Endothelial cell of umbilical vein (primary cell): ENCODE data around the gene HMX2. TPM values are rescaled to one million over a fixed set of nuclear protein-coding genes. Genes with fewer than 3 reads are reported as not detected.

Source experiments
- BruUV-seq: library from RNA; stranded (reverse); fragments of 400-500 nt; replicated peaks from 2 replicates; lab custom pipeline; 2021; lab: Mats Ljungman, UMichigan
- CTCF ChIA-PET: fragments of 300-600, 350-600 bp; sonication (Branson Sonifier 250); formaldehyde crosslinking; loops from one replicate; lab custom pipeline; 2021; ENCODE audit warnings: antibody characterized with exemption, inconsistent platforms; lab: Charles Lee
- POLR2A ChIA-PET: fragments of 300-600, 350-600 bp; sonication (Branson Sonifier 250); formaldehyde crosslinking; loops from one replicate; lab custom pipeline; 2021; ENCODE audit warnings: antibody characterized with exemption, inconsistent platforms; lab: Charles Lee
- DNase-seq: peaks from one replicate; pipeline ENCODE4 v3.0.0-alpha.2; 2011; ENCODE audit warnings: low read depth, low spot score
- FAIRE-seq: peaks from 2 replicates; lab custom pipeline; 2011; peaks lifted over from hg19 to GRCh38; lab: Jason Lieb, UNC
- H2AFZ ChIP-seq: 2 replicates; pipeline ENCODE4 v1.6.0; 2012; ENCODE audit warnings: low read depth, low read length, control low read depth, inconsistent platforms
- H3K27ac ChIP-seq: 2 replicates; pipeline ENCODE4 v1.5.1; 2011; ENCODE audit warnings: low read depth, mild to moderate bottlenecking, control low read depth, low read length, moderate library complexity; ENCODE audit not compliant: insufficient read depth
- H3K27me3 ChIP-seq, 2 experiments: 2 replicates each; pipeline versions ENCODE4 v1.6.0 to v1.6.1; 2011; ENCODE audit warnings: low read length in 2 of 2, mixed read lengths in 1 of 2; ENCODE audit not compliant: control insufficient read depth in 2 of 2, insufficient read depth in 2 of 2
- H3K36me3 ChIP-seq, 2 experiments: 2 replicates in 1 of 2; 3 replicates in 1 of 2; pipeline ENCODE4 v1.5.1; 2011; ENCODE audit warnings: low read length in 2 of 2, mild to moderate bottlenecking in 1 of 2, moderate library complexity in 1 of 2; ENCODE audit not compliant: control insufficient read depth in 2 of 2, insufficient read depth in 2 of 2; ENCODE audit errors: extremely low read depth in 1 of 2
- H3K4me1 ChIP-seq: 3 replicates; pipeline ENCODE4 v1.5.1; 2011; ENCODE audit warnings: mild to moderate bottlenecking, low read length; ENCODE audit not compliant: control insufficient read depth, insufficient read depth; ENCODE audit errors: extremely low read depth
- H3K4me2 ChIP-seq: 2 replicates; pipeline ENCODE4 v1.6.1; 2011; ENCODE audit warnings: low read length, control low read depth, mixed read lengths; ENCODE audit not compliant: insufficient read depth
- H3K4me3 ChIP-seq, 3 experiments: fragments of 200-600 bp in 1 of 3; sonication (generic), shearing (Covaris generic) in 1 of 3; replicated peaks in 1 of 3; 2 replicates each; pipeline ENCODE4 v1.5.1; 2011 to 2016; ENCODE audit warnings: control low read depth in 3 of 3, low read length in 3 of 3, mild to moderate bottlenecking in 2 of 3, inconsistent platforms in 1 of 3, low read depth in 1 of 3, moderate library complexity in 1 of 3; ENCODE audit not compliant: insufficient read depth in 1 of 3
- H3K79me2 ChIP-seq: 2 replicates; pipeline ENCODE4 v1.6.0; 2012; ENCODE audit warnings: low read length, inconsistent platforms; ENCODE audit not compliant: control insufficient read depth, insufficient read depth
- H3K9ac ChIP-seq: replicated peaks from 2 replicates; pipeline ENCODE3; 2011; ENCODE audit warnings: low read length, control low read depth; ENCODE audit not compliant: insufficient read depth; ENCODE audit errors: extremely low read depth
- H3K9me1 ChIP-seq: replicated peaks from 3 replicates; pipeline ENCODE4 v1.6.0; 2011; ENCODE audit warnings: mild to moderate bottlenecking, low read length; ENCODE audit not compliant: control insufficient read depth, insufficient read depth; ENCODE audit errors: extremely low read depth
- H3K9me3 ChIP-seq: replicated peaks from 2 replicates; pipeline ENCODE4 v1.5.1; 2012; ENCODE audit warnings: low read length, inconsistent platforms; ENCODE audit not compliant: control insufficient read depth, insufficient read depth
- H4K20me1 ChIP-seq: replicated peaks from 2 replicates; pipeline ENCODE3; 2011; ENCODE audit warnings: mild to moderate bottlenecking, low read length; ENCODE audit not compliant: control insufficient read depth, insufficient read depth; ENCODE audit errors: extremely low read depth
- CTCF ChIP-seq, 2 donors: IDR thresholded peaks; 1 replicate in 1 of 2; 2 replicates in 1 of 2; pipeline ENCODE4 v1.5.1; 2011; ENCODE audit warnings: low read length in 2 of 2, mild to moderate bottlenecking in 2 of 2, moderate library complexity in 2 of 2, control low read depth in 1 of 2, inconsistent platforms in 1 of 2, low read depth in 1 of 2; ENCODE audit not compliant: insufficient read depth in 1 of 2; ENCODE audit errors: extremely low read depth in 1 of 2
- EZH2 ChIP-seq: IDR thresholded peaks from 2 replicates; pipeline ENCODE4 v1.6.1; 2012; ENCODE audit warnings: borderline replicate concordance, low read depth, mild to moderate bottlenecking, moderate library complexity, low read length, inconsistent platforms; ENCODE audit not compliant: severe bottlenecking
- FOS ChIP-seq: IDR thresholded peaks from 2 replicates; pipeline ENCODE4 v1.6.1; 2011; ENCODE audit warnings: mild to moderate bottlenecking, low read length, moderate library complexity, borderline replicate concordance; ENCODE audit not compliant: insufficient read depth
- GATA2 ChIP-seq: IDR thresholded peaks from 2 replicates; pipeline ENCODE4 v1.7.0; 2011; ENCODE audit warnings: low read depth, mild to moderate bottlenecking, moderate library complexity, mixed read lengths, low read length; ENCODE audit not compliant: insufficient read length, insufficient read depth
- JUN ChIP-seq: IDR thresholded peaks from 2 replicates; pipeline ENCODE4 v1.6.1; 2011; ENCODE audit warnings: borderline replicate concordance, low read depth; ENCODE audit not compliant: insufficient read length, insufficient read depth
- MAX ChIP-seq: IDR thresholded peaks from 2 replicates; pipeline ENCODE4 v1.6.1; 2011; ENCODE audit not compliant: insufficient read depth, insufficient read length
- MYC ChIP-seq: IDR thresholded peaks from one replicate; pipeline ENCODE4 v1.6.1; 2011; ENCODE audit warnings: mild to moderate bottlenecking, low read depth, low read length
- POLR2A ChIP-seq: IDR thresholded peaks from 2 replicates; pipeline ENCODE4 v1.6.1; 2012; ENCODE audit warnings: low read depth, mild to moderate bottlenecking, control low read depth, low read length
- POLR2AphosphoS5 ChIP-seq: IDR thresholded peaks from 2 replicates; pipeline ENCODE4 v1.6.1; 2012; ENCODE audit warnings: low read depth, mild to moderate bottlenecking, control low read depth, low read length, moderate library complexity; ENCODE audit not compliant: insufficient read depth
- dilution Hi-C: fragments of 300-500 bp; cut with MboI; formaldehyde crosslinking; loops from one replicate; pipeline ENCODE4 v1.15.0; 2019; ENCODE audit warnings: low sequenced_read_pairs; ENCODE audit not compliant: extremely low pct_ligation_motif_present
- intact Hi-C: fragments of 100-400 bp; cut with micrococcal nuclease; formaldehyde crosslinking; loops from one replicate; pipeline ENCODE4 v1.10.0; 2022
- polyA plus RNA-seq, 4 experiments: library from polyadenylated mRNA; depleted of rRNA in 3 of 4; stranded (reverse) in 3 of 4; unstranded in 1 of 4; fragments of >200 nt; gene quantifications; 2 replicates each; pipeline versions ENCODE4 v1.2.1 to v1.2.3, GENCODE V29; 2011 to 2012; ENCODE audit warnings: missing spikeins in 1 of 4
- total RNA-seq: library from RNA; stranded (reverse); gene quantifications from 2 replicates; pipeline ENCODE4 v1.2.3, GENCODE V29; 2021

The HMX2 gene
- total and polyA plus RNA-seq, 2 donors (not counting 3 experiments of a cell fraction or from before 2014, with no cell fraction given): not detected

GRCh38 chr10:123101872-123102271 lies 46.1 kb upstream of the HMX2 start:
- Histone ChIP-seq H3K27ac (no peak overlapping the region), H3K36me3 (no peaks in the 10 kb centered on the region), H3K9ac (no peak overlapping the region), H3K9me1 (no peaks in the 10 kb centered on the region), H3K79me2 (no peaks in the 10 kb centered on the region), H4K20me1 (no peaks in the 10 kb centered on the region), H3K4me2 (no peak overlapping the region), H3K4me1 (no peaks in the 10 kb centered on the region), H3K9me3 (no peaks in the 10 kb centered on the region), H3K27me3 (no peaks in the 10 kb centered on the region), H3K4me3 (no peak overlapping the region), H2AFZ (no peak overlapping the region)
- dilution Hi-C loops: no loop called here
- CTCF ChIA-PET: no interaction called here
- BruUV-seq: no TSS peak
- intact Hi-C loops: no loop called here
- no peak for TF ChIP-seq POLR2A
- no peak for TF ChIP-seq CTCF (IDR thresholded peaks at IDR 0.05; ENCODE audit: extremely low read depth in 1 of 2, insufficient read depth in 1 of 2, low read depth in 1 of 2, low read length in 2 of 2)
- TF ChIP-seq FOS: no peak
- no peak for TF ChIP-seq GATA2
- TF ChIP-seq POLR2AphosphoS5: no peak
- TF ChIP-seq EZH2: no peak
- TF ChIP-seq MAX: no peak
- TF ChIP-seq MYC: no peak
- no peak for TF ChIP-seq JUN
- no peak for FAIRE-seq
- no peak for DNase-seq
- POLR2A ChIA-PET: no interaction called here
